H1 (cell line): ENCODE measurements around the gene MACF1. TPM values are rescaled to one million over a fixed set of nuclear protein-coding genes. Genes with fewer than 3 reads are reported as not detected.

ENCODE experiments used
- CTCF ChIA-PET: fragments of 300-600 bp; sonication (Branson Sonifier 250); formaldehyde crosslinking; loops from one replicate; lab custom pipeline; 2021; ENCODE audit not compliant: partially characterized antibody; lab: Charles Lee
- POLR2A ChIA-PET: fragments of 300-600 bp; sonication (Branson Sonifier 250); formaldehyde crosslinking; loops from one replicate; lab custom pipeline; 2021; ENCODE audit warnings: inconsistent platforms; ENCODE audit not compliant: partially characterized antibody; lab: Charles Lee
- DNase-seq, 2 experiments: peaks; one replicate each; pipeline versions ENCODE4 v3.0.0 to v3.0.0-alpha.2; 2010 to 2022; ENCODE audit warnings: low spot score in 2 of 2, low read depth in 1 of 2, mixed read lengths in 1 of 2
- FAIRE-seq: peaks from 2 replicates; lab custom pipeline; 2011; peaks lifted over from hg19 to GRCh38; lab: Jason Lieb, UNC
- H2AFZ ChIP-seq: 2 replicates; pipeline ENCODE4 v1.8.1; 2012; ENCODE audit warnings: low read length, inconsistent platforms
- H2AK5ac ChIP-seq: 2 replicates; pipeline ENCODE4 v1.6.1; 2013; ENCODE audit warnings: low read depth, low read length
- H2BK120ac ChIP-seq: replicated peaks from 2 replicates; pipeline ENCODE3; 2013; ENCODE audit warnings: low read depth, low read length, inconsistent platforms
- H2BK12ac ChIP-seq: 2 replicates; pipeline ENCODE4 v1.6.1; 2013; ENCODE audit warnings: low read depth, low read length
- H2BK15ac ChIP-seq: 2 replicates; pipeline ENCODE4 v1.6.1; 2013; ENCODE audit warnings: low read length
- H2BK20ac ChIP-seq: 2 replicates; pipeline ENCODE4 v1.6.1; 2013; ENCODE audit warnings: low read length
- H2BK5ac ChIP-seq: 2 replicates; pipeline ENCODE4 v1.6.1; 2013; ENCODE audit warnings: low read depth, low read length
- H3K14ac ChIP-seq: 2 replicates; pipeline ENCODE4 v1.6.1; 2013; ENCODE audit warnings: inconsistent platforms; ENCODE audit not compliant: insufficient read length
- H3K18ac ChIP-seq: 2 replicates; pipeline ENCODE4 v1.6.1; 2013; ENCODE audit warnings: low read length; ENCODE audit errors: extremely low read depth
- H3K23ac ChIP-seq: 2 replicates; pipeline ENCODE4 v1.6.1; 2013; ENCODE audit warnings: inconsistent platforms; ENCODE audit not compliant: insufficient read length
- H3K23me2 ChIP-seq: 2 replicates; pipeline ENCODE4 v1.6.1; 2013; ENCODE audit warnings: low read depth, low read length
- H3K27ac ChIP-seq: 2 replicates; pipeline ENCODE4 v1.6.1; 2011; ENCODE audit warnings: low read depth, low read length, inconsistent platforms
- H3K27me3 ChIP-seq, 4 experiments: replicated peaks in 1 of 4; 1 replicate in 1 of 4; 2 replicates in 3 of 4; pipeline versions ENCODE4 v1.6.1 to v1.8.1; 2011 to 2013; ENCODE audit warnings: low read length in 3 of 4, mild to moderate bottlenecking in 3 of 4, inconsistent platforms in 2 of 4, mixed read lengths in 2 of 4, moderate library complexity in 1 of 4; ENCODE audit not compliant: control insufficient read depth in 3 of 4, insufficient read depth in 3 of 4; ENCODE audit errors: extremely low read depth in 1 of 4
- H3K36me3 ChIP-seq, 4 experiments: 2 replicates each; pipeline versions ENCODE4 v1.6.1 to v1.8.1; 2011 to 2013; ENCODE audit warnings: mild to moderate bottlenecking in 4 of 4, low read length in 3 of 4, moderate library complexity in 2 of 4, control low read depth in 1 of 4, inconsistent platforms in 1 of 4; ENCODE audit not compliant: insufficient read depth in 4 of 4, control insufficient read depth in 2 of 4
- H3K4ac ChIP-seq: replicated peaks from 2 replicates; pipeline ENCODE3; 2013; ENCODE audit warnings: low read length, low read depth, mixed read lengths, inconsistent platforms; ENCODE audit not compliant: insufficient read length
- H3K4me1 ChIP-seq, 4 experiments: replicated peaks in 1 of 4; 1 replicate in 1 of 4; 2 replicates in 3 of 4; pipeline versions ENCODE4 v1.6.1 to v1.8.1; 2011 to 2013; ENCODE audit warnings: low read length in 3 of 4, inconsistent platforms in 2 of 4, mixed read lengths in 1 of 4; ENCODE audit not compliant: insufficient read depth in 4 of 4, control insufficient read depth in 3 of 4
- H3K4me2 ChIP-seq, 2 experiments: 2 replicates each; pipeline versions ENCODE4 v1.6.1 to v1.8.1; 2011 to 2013; ENCODE audit warnings: low read depth in 2 of 2, low read length in 2 of 2, control low read depth in 1 of 2, inconsistent platforms in 1 of 2, mild to moderate bottlenecking in 1 of 2; ENCODE audit not compliant: insufficient read depth in 1 of 2
- H3K4me3 ChIP-seq, 4 experiments: fragments of 200-600, 300-600 bp in 1 of 4; sonication (generic), shearing (Covaris generic), sonication (Bioruptor Twin) in 1 of 4; 2 replicates each; pipeline versions ENCODE4 v1.5.1 to v1.8.1; 2011 to 2016; ENCODE audit warnings: low read length in 4 of 4, low read depth in 3 of 4, control low read depth in 2 of 4, inconsistent platforms in 2 of 4, mild to moderate bottlenecking in 2 of 4, mixed read lengths in 1 of 4, moderate library complexity in 1 of 4; ENCODE audit not compliant: insufficient read depth in 2 of 4; ENCODE audit errors: extremely low read depth in 1 of 4
- H3K56ac ChIP-seq: replicated peaks from 2 replicates; pipeline ENCODE3; 2013; ENCODE audit warnings: low read depth, mild to moderate bottlenecking, mixed read lengths, low read length, inconsistent platforms; ENCODE audit not compliant: insufficient read length
- H3K79me1 ChIP-seq: 2 replicates; pipeline ENCODE4 v1.6.1; 2013; ENCODE audit warnings: low read depth, low read length, control low read depth
- H3K79me2 ChIP-seq, 2 experiments: 2 replicates each; pipeline versions ENCODE4 v1.6.1 to v1.8.1; 2012 to 2013; ENCODE audit warnings: low read length in 2 of 2, mild to moderate bottlenecking in 2 of 2, inconsistent platforms in 1 of 2; ENCODE audit not compliant: insufficient read depth in 2 of 2, control insufficient read depth in 1 of 2
- H3K9ac ChIP-seq, 4 experiments: replicated peaks in 1 of 4; 1 replicate in 1 of 4; 2 replicates in 3 of 4; pipeline versions ENCODE4 v1.6.1 to v1.8.1; 2011 to 2013; ENCODE audit warnings: low read depth in 3 of 4, low read length in 3 of 4, control low read depth in 2 of 4, mild to moderate bottlenecking in 2 of 4, moderate library complexity in 2 of 4, inconsistent platforms in 1 of 4; ENCODE audit errors: extremely low read depth in 1 of 4
- H3K9me3 ChIP-seq, 2 experiments: 2 replicates each; pipeline versions ENCODE4 v1.6.1 to v1.8.1; 2012 to 2013; ENCODE audit warnings: mild to moderate bottlenecking in 2 of 2, moderate library complexity in 2 of 2, control low read depth in 1 of 2, inconsistent platforms in 1 of 2, low read depth in 1 of 2, low read length in 1 of 2, mixed read lengths in 1 of 2; ENCODE audit not compliant: insufficient read depth in 2 of 2
- H4K20me1 ChIP-seq, 2 experiments: replicated peaks in 1 of 2; 2 replicates each; pipeline versions ENCODE3 to v1.8.1; 2011 to 2013; ENCODE audit warnings: inconsistent platforms in 2 of 2, low read length in 2 of 2, mild to moderate bottlenecking in 1 of 2; ENCODE audit not compliant: insufficient read depth in 2 of 2, control insufficient read depth in 1 of 2
- H4K5ac ChIP-seq: 2 replicates; pipeline ENCODE4 v1.6.1; 2013; ENCODE audit warnings: low read length, low read depth, mixed read lengths, inconsistent platforms; ENCODE audit not compliant: insufficient read length
- H4K8ac ChIP-seq: 2 replicates; pipeline ENCODE4 v1.8.0; 2013; ENCODE audit warnings: mild to moderate bottlenecking, moderate library complexity, low read length, inconsistent platforms; ENCODE audit not compliant: insufficient read depth; ENCODE audit errors: extremely low read depth
- H4K91ac ChIP-seq: replicated peaks from 2 replicates; pipeline ENCODE3; 2013; ENCODE audit warnings: low read length, mixed read lengths, inconsistent platforms; ENCODE audit not compliant: insufficient read length
- E2F6 ChIP-seq: IDR thresholded peaks from 2 replicates; pipeline ENCODE4 v1.6.1; 2012; ENCODE audit warnings: inconsistent platforms
- GTF2F1 ChIP-seq: IDR thresholded peaks from 2 replicates; pipeline ENCODE4 v1.6.1; 2012; ENCODE audit warnings: low read depth, low read length, improper control_type of control experiment, borderline replicate concordance
- KDM1A ChIP-seq: fragments of 200-600, 300-600 bp; sonication (generic); IDR thresholded peaks from 2 replicates; pipeline ENCODE4 v1.7.1; 2016; ENCODE audit warnings: mild to moderate bottlenecking, low read length, borderline replicate concordance
- SIX5 ChIP-seq: IDR thresholded peaks from 2 replicates; pipeline ENCODE4 v1.6.1; 2011; ENCODE audit warnings: mild to moderate bottlenecking, low read depth, low read length
- TAF1 ChIP-seq: IDR thresholded peaks from 2 replicates; pipeline ENCODE4 v1.6.1; 2011; ENCODE audit warnings: mild to moderate bottlenecking, low read depth, low read length
- TEAD4 ChIP-seq: IDR thresholded peaks from 2 replicates; pipeline ENCODE4 v1.6.1; 2012; ENCODE audit warnings: low read depth, low read length, inconsistent platforms, mixed read lengths
- WGBS, 2 experiments: shearing (Covaris generic) in 1 of 2; methylation state at CpG; one replicate each; pipeline versions ENCODE4 v1.1.6 to v1.1.7; 2013 to 2015; ENCODE audit warnings: low lambda C conversion rate in 2 of 2, mixed read lengths in 2 of 2, inconsistent platforms in 1 of 2, low coverage in 1 of 2, missing lambda C conversion rate in 1 of 2; ENCODE audit not compliant: insufficient replicate concordance in 2 of 2, insufficient coverage in 1 of 2, insufficient read length in 1 of 2; ENCODE audit errors: extremely low coverage in 1 of 2, missing lambda C conversion rate in 1 of 2; 5-methylcytosine and 5-hydroxymethylcytosine counted together
- polyA plus RNA-seq, 7 experiments: library from polyadenylated mRNA; depleted of rRNA in 3 of 7; stranded (reverse) in 5 of 7; unstranded in 2 of 7; fragments of >200 nt in 5 of 7; fragments of 200-250 nt in 2 of 7; gene quantifications; 1 replicate in 5 of 7; 2 replicates in 1 of 7; 4 replicates in 1 of 7; pipeline versions ENCODE4 v1.2.1 to v1.2.3, GENCODE V29; 2011 to 2013; ENCODE audit warnings: missing spikeins in 2 of 7, mixed read lengths in 2 of 7
- total RNA-seq: library from RNA; stranded (reverse); fragmentation: NEBNext Ultra II Directional; extraction: Animal tissue kit (Norgen Biotek cat#: 25700); gene quantifications from 2 replicates; pipeline ENCODE4 v1.2.1, GENCODE V29; 2021

The MACF1 gene
- total and polyA plus RNA-seq, 2 of the 8 experiments (the other 6 are each of a cell fraction or from before 2014, with no cell fraction given) = 59.8 to 285 TPM

- H3K27me3 ChIP-seq = no peaks in the 10 kb centered on the region
- H3K79me1 ChIP-seq = no peaks in the 10 kb centered on the region; the same call in 1 of the 2 replicates
- H2AFZ ChIP-seq = no peak overlapping the region
- WGBS, 2 experiments = 93% methylated on average over 4 of the region's 4 CpGs; no CpG with 5 or more reads in 1 of the 2 experiments
- no peak overlapping the region for H3K18ac ChIP-seq
- H4K5ac ChIP-seq = no peak overlapping the region
- no peak overlapping the region for H2AK5ac ChIP-seq
- no peak overlapping the region for H3K56ac ChIP-seq
- H3K4me2 ChIP-seq = no peak overlapping the region
- H3K23ac ChIP-seq = no peak overlapping the region
- H2BK20ac ChIP-seq = no peak overlapping the region
- H3K4me3 ChIP-seq = no peak overlapping the region
- ChIA-PET POLR2A (interaction anchor here (0.9 to 1.4 kb wide), 2 partner anchors 14 to 131 kb away, joined by 3 to 4 read pairs; no protein-coding TSS in a partner anchor), CTCF (interaction anchor here (0.8 to 4.6 kb wide), 6 partner anchors 10 to 64 kb away, joined by 3 to 32 read pairs (median 8); no protein-coding TSS in a partner anchor)
- H3K4ac ChIP-seq = no peak overlapping the region
- no peak overlapping the region for H2BK12ac ChIP-seq
- peaks cover 0 to 30% of the 10 kb centered on the region in 2 experiments; a peak in 2 of 4 replicates for H3K79me2 ChIP-seq
- no peak overlapping the region for H2BK120ac ChIP-seq
- H4K8ac ChIP-seq = no peak overlapping the region
- H3K4me1 ChIP-seq = no peaks in the 10 kb centered on the region
- DNase-seq (no peak), FAIRE-seq (no peak)
- H2BK15ac ChIP-seq = no peak overlapping the region
- H4K91ac ChIP-seq = no peak overlapping the region
- no peaks in the 10 kb centered on the region for H3K23me2 ChIP-seq
- H3K9me3 ChIP-seq = peaks cover 0 to 7% of the 10 kb centered on the region in 2 experiments; a peak in 1 of 4 replicates
- no peak overlapping the region for H3K27ac ChIP-seq
- no peak for TF ChIP-seq TEAD4
- no peak for TF ChIP-seq KDM1A
- no peak for TF ChIP-seq GTF2F1
- TF ChIP-seq TAF1 = no peak
- no peak for TF ChIP-seq SIX5
- no peak for TF ChIP-seq E2F6
- no peak overlapping the region; a peak in 1 of 7 replicates for H3K9ac ChIP-seq
- peaks cover 0 to 2% (median 1%) of the 10 kb centered on the region in 4 experiments; a peak in 3 of 8 replicates for H3K36me3 ChIP-seq
- no peak overlapping the region for H3K14ac ChIP-seq
- H2BK5ac ChIP-seq = no peak overlapping the region
- peaks cover 0 to 2% of the 10 kb centered on the region in 2 experiments for H4K20me1 ChIP-seq
Observed at GRCh38 chr1:39236971-39237370, 32.5 kb downstream of the MACF1 start.
